Activated CD4-positive, alpha-beta T cell treated with anti-CD3 and anti-CD28 coated beads, Interleukin-2, Interleukin-4, amounts not matched to agents 100 ng/mL and 50 ng/mL, durations not matched to agents 16 hours and 8 hours (primary cell): ENCODE data around the gene FGFBP2.
"Not testable (repeated sequence)": the region's sequence is repeated elsewhere in the genome, so short reads cannot be mapped to it uniquely, and the experiment has no call there.

Source experiments
- DNase-seq: peaks from one replicate; pipeline ENCODE4 v3.0.0-alpha.2; 2020; ENCODE audit warnings: low spot score

FGFBP2 gene

GRCh38 chr4:15930314-15930713, 32.7 kb downstream of the FGFBP2 start:
- DNase-seq: no peak

GRCh38 chr4:15929540-15929939, 33.4 kb downstream of the FGFBP2 start:
- no peak for DNase-seq

- DNase-seq: no peak
Measured at GRCh38 chr4:15928883-15929282, 34.1 kb downstream of the FGFBP2 start.

- no peak for DNase-seq
Measured at GRCh38 chr4:15926486-15926885, 36.5 kb downstream of the FGFBP2 start.

GRCh38 chr4:15925830-15926229, 37.1 kb downstream of the FGFBP2 start:
- DNase-seq: no peak

- DNase-seq: no peak
Measured at GRCh38 chr4:15921592-15921932, 41.4 kb downstream of the FGFBP2 start.

GRCh38 chr4:15920723-15921591, 42.0 kb downstream of the FGFBP2 start:
- no peak for DNase-seq

GRCh38 chr4:15918484-15919129, 44.4 kb downstream of the FGFBP2 start:
- DNase-seq: no peak

- DNase-seq: no peak
Measured at GRCh38 chr4:15917297-15917696, 45.7 kb downstream of the FGFBP2 start.

GRCh38 chr4:15916358-15916757, 46.6 kb downstream of the FGFBP2 start:
- DNase-seq: not testable (repeated sequence)

GRCh38 chr4:15914736-15915135, 48.2 kb downstream of the FGFBP2 start:
- DNase-seq: no peak

- no peak for DNase-seq
Measured at GRCh38 chr4:15914291-15914690, 48.7 kb downstream of the FGFBP2 start.

- DNase-seq: no peak
Measured at GRCh38 chr4:15913631-15913970, 49.4 kb downstream of the FGFBP2 start.

GRCh38 chr4:15912961-15913630, 49.9 kb downstream of the FGFBP2 start:
- no peak for DNase-seq

GRCh38 chr4:15912236-15912635, 50.7 kb downstream of the FGFBP2 start:
- DNase-seq: no peak
